Kasumi-1 (cell line): ENCODE results near the gene CAPN13.

ENCODE experiments used
- DNase-seq, 2 experiments: peaks; one replicate each; lab custom pipeline; 2025; lab: John Stamatoyannopoulos, UW

CAPN13 gene

GRCh38 chr2:30807249-30807648, at the start of gene CAPN13:
TSS of gene CAPN13 (minus strand) at chr2:30807446. CDS start at chr2:30787325, 20,121 bp downstream.
- DNase-seq: no peak

GRCh38 chr2:30847841-30848240, 40.6 kb upstream of the CAPN13 start:
- DNase-seq: no peak

GRCh38 chr2:30847329-30847728, 40.1 kb upstream of the CAPN13 start:
- no peak for DNase-seq

GRCh38 chr2:30828586-30828985, 21.3 kb upstream of the CAPN13 start:
- DNase-seq: no peak

- no peak for DNase-seq
Observed at GRCh38 chr2:30826916-30827315, 19.7 kb upstream of the CAPN13 start.

GRCh38 chr2:30826481-30826880, 19.2 kb upstream of the CAPN13 start:
- DNase-seq: no peak

GRCh38 chr2:30823452-30823851, 16.2 kb upstream of the CAPN13 start:
- DNase-seq: no peak

- DNase-seq: no peak
Observed at GRCh38 chr2:30821960-30822359, 14.7 kb upstream of the CAPN13 start.

GRCh38 chr2:30820381-30821055, 13.3 kb upstream of the CAPN13 start:
- DNase-seq: no peak

- no peak for DNase-seq
Observed at GRCh38 chr2:30809938-30810337, 2.7 kb upstream of the CAPN13 start.

- no peak for DNase-seq
Observed at GRCh38 chr2:30808695-30809094, 1.4 kb upstream of the CAPN13 start.

GRCh38 chr2:30803281-30803680, 4.0 kb downstream of the CAPN13 start:
- no peak for DNase-seq

- no peak for DNase-seq
Observed at GRCh38 chr2:30802611-30803010, 4.6 kb downstream of the CAPN13 start.

GRCh38 chr2:30801821-30802455, 5.3 kb downstream of the CAPN13 start:
- no peak for DNase-seq

GRCh38 chr2:30800159-30800558, 7.1 kb downstream of the CAPN13 start:
- no peak for DNase-seq

- no peak for DNase-seq
Observed at GRCh38 chr2:30799366-30799765, 7.9 kb downstream of the CAPN13 start.

GRCh38 chr2:30798536-30798991, 8.7 kb downstream of the CAPN13 start:
- DNase-seq: no peak

GRCh38 chr2:30797381-30798015, 9.7 kb downstream of the CAPN13 start:
- no peak for DNase-seq

GRCh38 chr2:30796699-30797098, 10.5 kb downstream of the CAPN13 start:
- no peak for DNase-seq

GRCh38 chr2:30792521-30792920, 14.7 kb downstream of the CAPN13 start:
- DNase-seq: peak in 1 of 2 experiments; percentile 10

- no peak for DNase-seq
Observed at GRCh38 chr2:30790879-30791278, 16.4 kb downstream of the CAPN13 start.

GRCh38 chr2:30789670-30790210, 17.5 kb downstream of the CAPN13 start:
- DNase-seq: no peak
